Measurements from ENCODE around the gene EDC4. TPM values are rescaled to one million over a fixed set of nuclear protein-coding genes. Genes with fewer than 3 reads are reported as not detected.

Gene EDC4
- polyA plus RNA-seq, 1 donor, result 59.7 TPM

DNA sequence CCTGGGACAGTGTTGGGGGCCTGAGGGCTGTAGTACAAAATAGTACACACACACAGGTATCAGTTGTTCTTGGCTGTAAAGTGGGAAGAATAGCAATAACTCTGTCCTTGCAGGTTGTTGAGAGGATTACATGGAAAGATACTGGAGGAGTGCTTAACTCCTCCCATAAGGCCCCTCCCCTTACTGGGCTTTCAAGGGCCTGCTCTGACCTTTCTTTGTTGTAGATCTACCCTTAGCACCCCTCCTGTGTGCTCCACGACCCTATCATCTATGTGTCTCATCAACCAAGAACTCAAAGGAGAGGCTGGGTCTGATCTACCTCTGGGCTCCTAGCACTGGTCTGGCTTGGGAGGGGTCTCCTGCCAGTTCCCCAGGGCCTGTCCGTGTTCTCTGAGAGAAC, 8.3 kb upstream of the EDC4 start:
- DNase-seq, result no peak
- no peaks in the 10 kb centered on the region for H3K27me3 ChIP-seq (ENCODE audit: control insufficient read depth, insufficient read depth, low read length)
- peaks cover 74% of the 10 kb centered on the region for H3K36me3 ChIP-seq (ENCODE audit: control insufficient read depth, insufficient read depth, low read length)
- WGBS (ENCODE audit: insufficient coverage, low lambda C conversion rate), result no CpG with 5 or more reads among the region's 2 CpGs
- H3K27ac ChIP-seq (ENCODE audit: low read length), result no peak overlapping the region
- H3K4me1 ChIP-seq (ENCODE audit: control insufficient read depth, insufficient read depth, low read length), result no peaks in the 10 kb centered on the region
- no peak overlapping the region for H3K4me3 ChIP-seq (ENCODE audit: low read length)
- H3K9me3 ChIP-seq (ENCODE audit: control insufficient read depth, low read depth, low read length), result no peaks in the 10 kb centered on the region

GRCh38 chr16:67865318-67865717, 7.5 kb upstream of the EDC4 start:
- no peak overlapping the region for H3K27ac ChIP-seq (ENCODE audit: low read length)
- no peak overlapping the region for H3K4me3 ChIP-seq (ENCODE audit: low read length)
- WGBS (ENCODE audit: insufficient coverage, low lambda C conversion rate), result no CpG with 5 or more reads among the region's 2 CpGs
- H3K27me3 ChIP-seq (ENCODE audit: control insufficient read depth, insufficient read depth, low read length), result no peaks in the 10 kb centered on the region
- H3K4me1 ChIP-seq (ENCODE audit: control insufficient read depth, insufficient read depth, low read length), result no peaks in the 10 kb centered on the region
- no peaks in the 10 kb centered on the region for H3K9me3 ChIP-seq (ENCODE audit: control insufficient read depth, low read depth, low read length)
- DNase-seq, result no peak
- H3K36me3 ChIP-seq (ENCODE audit: control insufficient read depth, insufficient read depth, low read length), result peaks cover 79% of the 10 kb centered on the region

DNA sequence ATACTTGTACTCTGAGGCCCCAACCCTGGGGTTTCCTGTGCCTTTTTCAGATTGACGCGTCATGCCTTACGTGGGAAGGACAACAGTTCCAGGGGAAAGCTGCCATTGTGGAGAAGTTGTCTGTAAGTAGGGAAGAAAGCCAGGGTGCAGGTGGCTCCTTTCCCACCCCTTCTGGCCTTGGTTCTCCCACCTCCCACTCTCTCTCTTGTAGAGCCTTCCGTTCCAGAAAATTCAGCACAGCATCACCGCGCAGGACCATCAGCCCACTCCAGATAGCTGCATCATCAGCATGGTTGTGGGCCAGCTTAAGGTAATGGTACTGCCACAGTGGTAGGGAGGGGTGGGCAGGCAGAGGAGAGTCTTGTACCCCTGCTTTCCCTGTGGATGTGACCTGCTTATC, 4.6 kb upstream of the EDC4 start:
- Histone ChIP-seq H3K27ac (ENCODE audit: low read length) (no peak overlapping the region), H3K27me3 (ENCODE audit: control insufficient read depth, insufficient read depth, low read length) (no peaks in the 10 kb centered on the region), H3K4me1 (ENCODE audit: control insufficient read depth, insufficient read depth, low read length) (no peaks in the 10 kb centered on the region), H3K4me3 (ENCODE audit: low read length) (no peak overlapping the region), H3K36me3 (ENCODE audit: control insufficient read depth, insufficient read depth, low read length) (peaks cover 69% of the 10 kb centered on the region), H3K9me3 (ENCODE audit: control insufficient read depth, low read depth, low read length) (no peaks in the 10 kb centered on the region)
- WGBS (ENCODE audit: insufficient coverage, low lambda C conversion rate), result no CpG with 5 or more reads among the region's 6 CpGs
- DNase-seq, result no peak

- Histone ChIP-seq H3K27me3 (ENCODE audit: control insufficient read depth, insufficient read depth, low read length) (no peaks in the 10 kb centered on the region), H3K36me3 (ENCODE audit: control insufficient read depth, insufficient read depth, low read length) (peaks cover 60% of the 10 kb centered on the region), H3K4me1 (ENCODE audit: control insufficient read depth, insufficient read depth, low read length) (peaks cover 7% of the 10 kb centered on the region), H3K27ac (ENCODE audit: low read length) (no peak overlapping the region), H3K4me3 (ENCODE audit: low read length) (no peak overlapping the region), H3K9me3 (ENCODE audit: control insufficient read depth, low read depth, low read length) (no peaks in the 10 kb centered on the region)
- DNase-seq, result no peak
- WGBS (ENCODE audit: insufficient coverage, low lambda C conversion rate), result no CpG with 5 or more reads among the region's 7 CpGs
Observed at GRCh38 chr16:67869653-67870052, 3.2 kb upstream of the EDC4 start.

GRCh38 chr16:67871256-67871655, 1.6 kb upstream of the EDC4 start:
- no peak overlapping the region for H3K4me3 ChIP-seq (ENCODE audit: low read length)
- peaks cover 53% of the 10 kb centered on the region for H3K36me3 ChIP-seq (ENCODE audit: control insufficient read depth, insufficient read depth, low read length)
- H3K27ac ChIP-seq (ENCODE audit: low read length), result no peak overlapping the region
- WGBS (ENCODE audit: insufficient coverage, low lambda C conversion rate), result no CpG with 5 or more reads among the region's 3 CpGs
- DNase-seq, result no peak
- peaks cover 8% of the 10 kb centered on the region for H3K4me1 ChIP-seq (ENCODE audit: control insufficient read depth, insufficient read depth, low read length)
- no peaks in the 10 kb centered on the region for H3K27me3 ChIP-seq (ENCODE audit: control insufficient read depth, insufficient read depth, low read length)
- no peaks in the 10 kb centered on the region for H3K9me3 ChIP-seq (ENCODE audit: control insufficient read depth, low read depth, low read length)

DNA sequence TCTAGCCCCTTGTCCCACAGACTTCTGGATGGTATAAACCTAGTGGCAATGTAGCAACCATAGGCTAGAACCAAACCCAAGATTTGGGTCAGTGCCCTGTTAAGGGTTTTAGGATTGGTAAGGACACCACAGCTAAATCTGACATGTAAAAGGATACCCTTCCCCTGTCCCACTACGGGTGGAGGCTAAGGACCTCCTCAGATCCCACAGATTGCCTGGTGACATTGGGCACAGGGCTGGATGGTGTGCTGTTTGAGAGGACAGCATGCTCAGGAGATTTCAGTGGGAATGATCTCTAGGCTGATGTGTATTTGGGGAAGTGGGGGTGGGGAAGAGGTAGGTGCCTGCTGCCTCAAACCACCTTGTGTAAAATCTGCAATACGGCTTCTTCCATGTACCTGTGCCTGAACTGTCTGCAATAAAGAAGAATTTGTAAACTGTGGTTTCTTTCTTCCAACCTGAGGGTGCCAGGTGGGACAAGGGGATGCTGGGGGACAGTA, 671 bp upstream of the EDC4 start:
- H3K4me1 ChIP-seq (ENCODE audit: control insufficient read depth, insufficient read depth, low read length), result peaks cover 8% of the 10 kb centered on the region
- no CpG with 5 or more reads among the region's 2 CpGs for WGBS (ENCODE audit: insufficient coverage, low lambda C conversion rate)
- no peaks in the 10 kb centered on the region for H3K9me3 ChIP-seq (ENCODE audit: control insufficient read depth, low read depth, low read length)
- H3K4me3 ChIP-seq (ENCODE audit: low read length), result peak overlapping the region; percentile 83
- H3K27ac ChIP-seq (ENCODE audit: low read length), result peak overlapping the region; percentile 8
- peaks cover 54% of the 10 kb centered on the region for H3K36me3 ChIP-seq (ENCODE audit: control insufficient read depth, insufficient read depth, low read length)
- DNase-seq, result peak in 1 of 2 donors; percentile 29
- H3K27me3 ChIP-seq (ENCODE audit: control insufficient read depth, insufficient read depth, low read length), result no peaks in the 10 kb centered on the region

DNA sequence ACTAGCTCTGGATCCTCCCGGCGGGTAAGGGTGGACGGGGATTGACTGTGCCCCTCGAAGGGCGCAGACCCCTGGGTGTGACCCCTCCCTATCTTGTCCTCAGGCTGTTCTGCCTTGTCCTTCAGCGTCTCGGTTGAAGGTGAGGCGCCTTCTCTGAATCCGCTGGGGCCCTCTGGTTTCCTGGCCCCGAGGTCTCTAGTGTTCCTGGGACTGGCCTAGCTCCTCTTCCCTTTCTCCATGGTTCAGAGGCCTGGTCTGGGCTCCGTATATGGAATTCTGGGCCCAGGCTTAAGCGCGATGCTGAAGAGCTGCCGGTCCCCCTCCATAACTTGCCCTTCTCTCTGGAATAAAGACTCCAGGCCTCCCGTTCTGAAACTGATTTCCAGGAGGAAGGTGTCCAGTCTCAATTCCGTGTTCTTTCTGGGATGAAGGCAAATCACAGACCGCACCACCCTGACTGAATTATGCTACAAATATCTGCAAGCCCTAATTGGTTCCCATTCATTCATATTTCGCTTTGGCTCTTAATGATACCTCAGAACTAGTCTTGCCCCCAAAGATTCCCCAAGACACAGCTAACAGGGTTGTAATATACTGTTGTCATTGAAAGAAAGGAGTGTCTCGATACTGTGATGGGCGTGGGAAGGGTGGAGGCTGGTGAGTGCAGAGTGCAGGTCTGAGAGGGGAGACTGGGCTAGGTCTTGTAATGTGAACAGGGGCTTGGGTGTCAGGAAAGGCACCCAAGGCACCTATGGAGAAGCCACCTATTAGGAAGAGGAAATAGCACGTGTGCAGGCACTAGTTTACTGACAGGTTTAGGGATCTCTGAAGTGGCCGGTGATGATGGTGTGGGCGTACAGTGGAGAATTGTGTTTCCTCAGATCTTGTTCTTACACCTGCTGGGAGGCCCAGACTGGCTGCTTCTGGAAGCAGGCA, 851 bp downstream of the EDC4 start:
- Histone ChIP-seq H3K27me3 (ENCODE audit: control insufficient read depth, insufficient read depth, low read length) (no peaks in the 10 kb centered on the region), H3K27ac (ENCODE audit: low read length) (peak overlapping the region; percentile 56), H3K9me3 (ENCODE audit: control insufficient read depth, low read depth, low read length) (no peaks in the 10 kb centered on the region), H3K4me1 (ENCODE audit: control insufficient read depth, insufficient read depth, low read length) (peaks cover 8% of the 10 kb centered on the region), H3K36me3 (ENCODE audit: control insufficient read depth, insufficient read depth, low read length) (peaks cover 54% of the 10 kb centered on the region), H3K4me3 (ENCODE audit: low read length) (peak overlapping the region; percentile 83)
- DNase-seq, result peak in 1 of 2 donors; percentile 68
- WGBS (ENCODE audit: insufficient coverage, low lambda C conversion rate), result no CpG with 5 or more reads among the region's 23 CpGs

GRCh38 chr16:67874372-67874771, 1.5 kb downstream of the EDC4 start:
- Histone ChIP-seq H3K9me3 (ENCODE audit: control insufficient read depth, low read depth, low read length) (no peaks in the 10 kb centered on the region), H3K27ac (ENCODE audit: low read length) (peak overlapping the region; percentile 56), H3K27me3 (ENCODE audit: control insufficient read depth, insufficient read depth, low read length) (no peaks in the 10 kb centered on the region), H3K4me3 (ENCODE audit: low read length) (peak overlapping the region; percentile 83), H3K4me1 (ENCODE audit: control insufficient read depth, insufficient read depth, low read length) (peaks cover 8% of the 10 kb centered on the region), H3K36me3 (ENCODE audit: control insufficient read depth, insufficient read depth, low read length) (peaks cover 58% of the 10 kb centered on the region)
- no CpG with 5 or more reads among the region's 3 CpGs for WGBS (ENCODE audit: insufficient coverage, low lambda C conversion rate)
- DNase-seq, result no peak

DNA sequence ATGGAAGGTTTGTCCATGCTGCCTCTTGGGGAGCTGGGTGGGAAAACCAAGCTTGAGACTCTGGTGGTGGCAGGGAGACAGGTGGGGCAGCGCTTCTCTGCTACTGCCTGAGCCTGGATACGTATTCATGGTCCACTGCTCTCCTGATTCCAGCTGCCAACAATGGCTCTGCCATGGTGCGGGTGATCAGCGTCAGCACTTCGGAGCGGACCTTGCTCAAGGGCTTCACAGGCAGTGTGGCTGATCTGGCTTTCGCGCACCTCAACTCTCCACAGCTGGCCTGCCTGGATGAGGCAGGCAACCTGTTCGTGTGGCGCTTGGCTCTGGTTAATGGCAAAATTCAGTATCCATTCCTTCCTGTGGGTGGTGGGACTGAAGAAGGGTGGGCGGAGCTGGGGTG, 4.2 kb downstream of the EDC4 start:
- Histone ChIP-seq H3K4me1 (ENCODE audit: control insufficient read depth, insufficient read depth, low read length) (peaks cover 12% of the 10 kb centered on the region), H3K27ac (ENCODE audit: low read length) (no peak overlapping the region), H3K36me3 (ENCODE audit: control insufficient read depth, insufficient read depth, low read length) (peaks cover 65% of the 10 kb centered on the region), H3K27me3 (ENCODE audit: control insufficient read depth, insufficient read depth, low read length) (no peaks in the 10 kb centered on the region), H3K4me3 (ENCODE audit: low read length) (no peak overlapping the region), H3K9me3 (ENCODE audit: control insufficient read depth, low read depth, low read length) (no peaks in the 10 kb centered on the region)
- WGBS (ENCODE audit: insufficient coverage, low lambda C conversion rate), result no CpG with 5 or more reads among the region's 11 CpGs
- no peak for DNase-seq

GRCh38 chr16:67878232-67878631, 5.4 kb downstream of the EDC4 start:
- no peak for DNase-seq
- H3K27ac ChIP-seq (ENCODE audit: low read length), result no peak overlapping the region
- no peaks in the 10 kb centered on the region for H3K27me3 ChIP-seq (ENCODE audit: control insufficient read depth, insufficient read depth, low read length)
- H3K36me3 ChIP-seq (ENCODE audit: control insufficient read depth, insufficient read depth, low read length), result peaks cover 75% of the 10 kb centered on the region
- no peak overlapping the region for H3K4me3 ChIP-seq (ENCODE audit: low read length)
- H3K9me3 ChIP-seq (ENCODE audit: control insufficient read depth, low read depth, low read length), result no peaks in the 10 kb centered on the region
- no CpG with 5 or more reads among the region's 6 CpGs for WGBS (ENCODE audit: insufficient coverage, low lambda C conversion rate)
- H3K4me1 ChIP-seq (ENCODE audit: control insufficient read depth, insufficient read depth, low read length), result peaks cover 23% of the 10 kb centered on the region
